SK-N-MC (cell line): ENCODE data around the gene FAM193B.

Source experiments
- EZH2 ChIP-seq: fragments of 200-600 bp; sonication (generic); IDR thresholded peaks from one replicate; pipeline ENCODE4 v1.6.1; 2017; ENCODE audit warnings: antibody characterized with exemption
- POLR2AphosphoS5 ChIP-seq: IDR thresholded peaks from 2 replicates; pipeline ENCODE4 v1.6.1; 2012; ENCODE audit warnings: mild to moderate bottlenecking, low read depth, low read length, borderline replicate concordance

GRCh38 chr5:177509991-177510566, 44.3 kb downstream of the FAM193B start:
- no peak for TF ChIP-seq POLR2AphosphoS5
- TF ChIP-seq EZH2, result no peak
